MCF 10A (cell line): Measurements from ENCODE around the gene SDSL. TPM values are rescaled to one million over a fixed set of nuclear protein-coding genes. Genes with fewer than 3 reads are reported as not detected.

Experiments used
- BruUV-seq: library from RNA; stranded (reverse); fragments of 400-500 nt; replicated peaks from 2 replicates; lab custom pipeline; 2021; lab: Mats Ljungman, UMichigan
- CTCF ChIA-PET: fragments of 300-600 bp; sonication (Branson Sonifier 250); formaldehyde crosslinking; extraction: SDS; loops from one replicate; lab custom pipeline; 2021; ENCODE audit warnings: antibody characterized with exemption, inconsistent platforms; lab: Yijun Ruan, JAX
- POLR2A ChIA-PET: fragments of 300-600, 350-650 bp; sonication (Branson Sonifier 250); formaldehyde crosslinking; extraction: SDS; loops from one replicate; lab custom pipeline; 2020; ENCODE audit warnings: antibody characterized with exemption, inconsistent platforms; lab: Yijun Ruan, JAX
- DNase-seq: peaks from one replicate; pipeline ENCODE4 v3.0.0-alpha.2; 2018; ENCODE audit not compliant: unreplicated experiment
- H3K27ac Mint-ChIP-seq: one replicate; pipeline ENCODE4 v1.8.0; 2022; ENCODE audit warnings: mild to moderate bottlenecking, low read depth, mixed read lengths; ENCODE audit not compliant: unreplicated experiment
- H3K27me3 Mint-ChIP-seq: one replicate; pipeline ENCODE4 v1.8.0; 2022; ENCODE audit warnings: mixed read lengths; ENCODE audit not compliant: insufficient read depth, unreplicated experiment
- H3K36me3 Mint-ChIP-seq: one replicate; pipeline ENCODE4 v1.8.0; 2022; ENCODE audit warnings: mild to moderate bottlenecking, moderate library complexity, mixed read lengths; ENCODE audit not compliant: insufficient read depth, unreplicated experiment
- H3K4me1 Mint-ChIP-seq: one replicate; pipeline ENCODE4 v1.8.0; 2022; ENCODE audit warnings: mixed read lengths; ENCODE audit not compliant: insufficient read depth, unreplicated experiment
- H3K4me3 Mint-ChIP-seq: one replicate; pipeline ENCODE4 v1.8.0; 2022; ENCODE audit warnings: mild to moderate bottlenecking, moderate library complexity, mixed read lengths; ENCODE audit not compliant: unreplicated experiment
- H3K9me3 Mint-ChIP-seq: one replicate; pipeline ENCODE4 v1.8.0; 2022; ENCODE audit warnings: mixed read lengths; ENCODE audit not compliant: unreplicated experiment
- CTCF ChIP-seq: fragments of 200-600 bp; IDR thresholded peaks from one replicate; pipeline ENCODE4 v1.8.0; 2022; ENCODE audit warnings: antibody characterized with exemption, mild to moderate bottlenecking; ENCODE audit not compliant: unreplicated experiment
- intact Hi-C: fragments of 100-400 bp; cut with micrococcal nuclease; formaldehyde crosslinking; loops from 2 replicates; pipeline ENCODE4 v1.14.1; 2022
- total RNA-seq: library from RNA; stranded (reverse); gene quantifications from 2 replicates; pipeline ENCODE4 v1.2.3, GENCODE V29; 2022

SDSL gene
- total RNA-seq, 1 experiment from 2014 or later, result 21.1 TPM

GRCh38 chr12:113472191-113473121 lies 50.3 kb downstream of the SDSL start:
- peaks cover 6% of the 10 kb centered on the region for H3K4me1 Mint-ChIP-seq
- no peak overlapping the region for H3K27ac Mint-ChIP-seq
- POLR2A ChIA-PET, result no interaction called here
- intact Hi-C loops, result no loop called here
- no peak for DNase-seq
- no peak overlapping the region for H3K4me3 Mint-ChIP-seq
- H3K9me3 Mint-ChIP-seq, result no peaks in the 10 kb centered on the region
- CTCF ChIA-PET, result interaction anchor here (0.6 to 1.9 kb wide), 2 partner anchors 11 to 1031 kb away, joined by 3 to 12 read pairs; no protein-coding TSS in a partner anchor
- H3K36me3 Mint-ChIP-seq, result no peaks in the 10 kb centered on the region
- peaks cover 93% of the 10 kb centered on the region for H3K27me3 Mint-ChIP-seq
- TF ChIP-seq CTCF, result no peak
- BruUV-seq, result no TSS peak

- H3K4me1 Mint-ChIP-seq, result peaks cover 6% of the 10 kb centered on the region
- no TSS peak for BruUV-seq
- H3K9me3 Mint-ChIP-seq, result no peaks in the 10 kb centered on the region
- TF ChIP-seq CTCF, result no peak
- ChIA-PET POLR2A (no interaction called here), CTCF (interaction anchor here (1.9 kb wide), 1 partner anchor 12 kb away, joined by 12 read pairs; no protein-coding TSS in a partner anchor)
- peaks cover 93% of the 10 kb centered on the region for H3K27me3 Mint-ChIP-seq
- H3K27ac Mint-ChIP-seq, result no peak overlapping the region
- H3K4me3 Mint-ChIP-seq, result no peak overlapping the region
- no peak for DNase-seq
- no peaks in the 10 kb centered on the region for H3K36me3 Mint-ChIP-seq
- intact Hi-C loops, result no loop called here
These were observed 51.2 kb downstream of the SDSL start for GRCh38 chr12:113473400-113473799.

- Mint-ChIP-seq H3K36me3 (no peaks in the 10 kb centered on the region), H3K4me3 (no peak overlapping the region), H3K9me3 (peaks cover 1% of the 10 kb centered on the region), H3K27me3 (peaks cover 93% of the 10 kb centered on the region), H3K27ac (no peak overlapping the region), H3K4me1 (peaks cover 6% of the 10 kb centered on the region)
- CTCF ChIA-PET, result interaction anchor here (0.7 to 1.9 kb wide), 2 partner anchors 12 to 405 kb away, joined by 3 to 12 read pairs; no protein-coding TSS in a partner anchor
- intact Hi-C loops, result no loop called here
- POLR2A ChIA-PET, result no interaction called here
- no TSS peak for BruUV-seq
- TF ChIP-seq CTCF, result no peak
- DNase-seq, result no peak
These were observed 51.8 kb downstream of the SDSL start for GRCh38 chr12:113473942-113474341.
